Measurements from ENCODE around the gene ZFYVE19. TPM values are rescaled to one million over a fixed set of nuclear protein-coding genes. Genes with fewer than 3 reads are reported as not detected.

Gene ZFYVE19
- polyA plus RNA-seq, 2 donors: 22.5 to 45.5 TPM

DNA sequence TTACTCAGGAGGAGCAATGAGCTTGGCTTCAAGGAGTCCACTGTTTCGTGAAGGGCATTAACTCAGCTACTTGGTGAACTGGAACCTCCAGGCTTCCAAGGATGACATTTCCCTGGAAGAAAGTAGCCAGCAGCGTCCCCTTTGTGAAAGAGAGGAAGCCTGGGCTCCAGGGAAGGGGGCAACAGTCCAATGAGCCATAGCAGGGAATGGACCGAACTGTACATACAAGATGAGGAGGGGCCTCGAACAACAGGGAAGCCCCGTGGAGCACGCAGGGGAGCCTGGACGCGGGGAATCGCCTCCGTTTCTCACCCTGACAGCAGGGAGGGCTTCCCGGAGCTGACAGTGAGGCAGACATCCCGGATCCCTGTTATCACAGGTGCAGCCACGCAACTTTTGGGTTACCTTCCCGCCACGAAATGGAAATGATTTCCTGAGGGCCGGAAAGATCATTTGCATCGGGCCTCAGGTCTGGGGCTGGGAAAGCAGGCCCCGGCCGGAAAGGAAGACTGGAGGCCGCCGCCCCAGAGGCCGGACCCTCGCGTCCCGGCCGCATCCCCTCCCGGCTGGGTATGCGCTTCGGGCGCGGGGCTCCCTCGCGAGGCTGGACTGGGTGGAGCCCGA, 36.5 kb downstream of the ZFYVE19 start:
- Histone ChIP-seq H3K36me3 (ENCODE audit: control insufficient read depth in 2 of 2, insufficient read depth in 2 of 2, low read length in 1 of 2) (no peaks in the 10 kb centered on the region), H3K4me3 (ENCODE audit: low read depth in 1 of 2, low read length in 2 of 2) (peak overlapping the region; percentile 72 to 84), H3K27me3 (ENCODE audit: control insufficient read depth in 1 of 2, insufficient read depth in 2 of 2, low read length in 2 of 2) (no peaks in the 10 kb centered on the region), H3K4me1 (ENCODE audit: control insufficient read depth in 2 of 2, insufficient read depth in 2 of 2, low read length in 1 of 2) (peaks cover 8 to 22% of the 10 kb centered on the region in 2 donors), H3K27ac (ENCODE audit: low read depth in 2 of 2, low read length in 1 of 2) (peak overlapping the region; percentile 94 to 97), H3K9me3 (ENCODE audit: control insufficient read depth in 2 of 2, insufficient read depth in 1 of 2, low read depth in 1 of 2, low read length in 1 of 2) (no peaks in the 10 kb centered on the region)
- WGBS, 2 donors: 12 to 19% methylated on average over 34 of the region's 34 CpGs

DNA sequence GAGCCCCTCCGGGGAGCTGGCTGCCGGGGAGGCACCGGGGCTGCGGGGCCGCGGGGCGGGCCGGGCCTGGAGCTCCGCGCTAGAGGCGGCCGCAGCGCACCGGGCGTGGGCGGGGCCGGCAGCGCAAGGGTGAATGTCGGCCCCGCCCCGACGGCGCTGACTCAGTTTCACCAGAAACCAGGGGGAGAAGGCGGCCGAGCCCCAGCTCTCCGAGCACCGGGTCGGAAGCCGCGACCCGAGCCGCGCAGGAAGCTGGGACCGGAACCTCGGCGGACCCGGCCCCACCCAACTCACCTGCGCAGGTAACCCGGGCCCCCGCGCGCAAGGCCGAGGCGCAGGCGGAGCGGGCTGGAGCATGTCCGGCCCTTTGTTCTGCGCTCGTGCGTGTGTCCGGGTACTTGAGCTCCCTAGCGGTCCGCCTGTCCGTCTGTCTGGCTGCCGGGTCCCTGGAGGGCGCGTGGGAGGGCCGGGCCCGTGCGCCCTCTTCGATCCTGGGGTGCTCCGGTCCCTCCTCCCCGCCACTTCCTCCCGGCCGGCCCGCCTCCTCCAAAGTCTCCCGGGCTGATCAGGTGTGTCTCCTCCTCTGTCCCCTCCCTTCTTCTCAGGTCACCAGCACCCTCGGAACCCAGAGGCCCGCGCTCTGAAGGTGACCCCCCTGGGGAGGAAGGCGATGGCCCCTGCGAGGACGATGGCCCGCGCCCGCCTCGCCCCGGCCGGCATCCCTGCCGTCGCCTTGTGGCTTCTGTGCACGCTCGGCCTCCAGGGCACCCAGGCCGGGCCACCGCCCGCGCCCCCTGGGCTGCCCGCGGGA, 37.2 kb downstream of the ZFYVE19 start, which contains the start of gene SPINT1:
Gene SPINT1, plus strand, starts transcription at position 164 of the 811 bp plus-strand sequence. Its CDS starts 507 bp downstream, at position 671.
- H3K27ac ChIP-seq (ENCODE audit: low read depth in 2 of 2, low read length in 1 of 2): peak within 1 kb of the TSS; percentile 94 to 97
- WGBS, 2 donors: 0 to 1% methylated on average over 86 to 89 of the region's 89 CpGs
- no peaks in the 10 kb centered on the region for H3K36me3 ChIP-seq (ENCODE audit: control insufficient read depth in 2 of 2, insufficient read depth in 2 of 2, low read length in 1 of 2)
- peaks cover 8 to 22% of the 10 kb centered on the region in 2 donors for H3K4me1 ChIP-seq (ENCODE audit: control insufficient read depth in 2 of 2, insufficient read depth in 2 of 2, low read length in 1 of 2)
- no peaks in the 10 kb centered on the region for H3K27me3 ChIP-seq (ENCODE audit: control insufficient read depth in 1 of 2, insufficient read depth in 2 of 2, low read length in 2 of 2)
- H3K9me3 ChIP-seq (ENCODE audit: control insufficient read depth in 2 of 2, insufficient read depth in 1 of 2, low read depth in 1 of 2, low read length in 1 of 2): no peaks in the 10 kb centered on the region
- peak within 1 kb of the TSS; percentile 72 to 84 for H3K4me3 ChIP-seq (ENCODE audit: low read depth in 1 of 2, low read length in 2 of 2)

DNA sequence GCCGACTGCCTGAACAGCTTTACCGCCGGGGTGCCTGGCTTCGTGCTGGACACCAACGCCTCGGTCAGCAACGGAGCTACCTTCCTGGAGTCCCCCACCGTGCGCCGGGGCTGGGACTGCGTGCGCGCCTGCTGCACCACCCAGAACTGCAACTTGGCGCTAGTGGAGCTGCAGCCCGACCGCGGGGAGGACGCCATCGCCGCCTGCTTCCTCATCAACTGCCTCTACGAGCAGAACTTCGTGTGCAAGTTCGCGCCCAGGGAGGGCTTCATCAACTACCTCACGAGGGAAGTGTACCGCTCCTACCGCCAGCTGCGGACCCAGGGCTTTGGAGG, 37.8 kb downstream of the ZFYVE19 start:
- peak overlapping the region; percentile 72 to 84 for H3K4me3 ChIP-seq (ENCODE audit: low read depth in 1 of 2, low read length in 2 of 2)
- 1% methylated on average over 28 of the region's 28 CpGs for WGBS, 2 donors
- peaks cover 8 to 22% of the 10 kb centered on the region in 2 donors for H3K4me1 ChIP-seq (ENCODE audit: control insufficient read depth in 2 of 2, insufficient read depth in 2 of 2, low read length in 1 of 2)
- H3K9me3 ChIP-seq (ENCODE audit: control insufficient read depth in 2 of 2, insufficient read depth in 1 of 2, low read depth in 1 of 2, low read length in 1 of 2): no peaks in the 10 kb centered on the region
- no peaks in the 10 kb centered on the region for H3K36me3 ChIP-seq (ENCODE audit: control insufficient read depth in 2 of 2, insufficient read depth in 2 of 2, low read length in 1 of 2)
- H3K27ac ChIP-seq (ENCODE audit: low read depth in 2 of 2, low read length in 1 of 2): peak overlapping the region; percentile 94 to 97
- no peaks in the 10 kb centered on the region for H3K27me3 ChIP-seq (ENCODE audit: control insufficient read depth in 1 of 2, insufficient read depth in 2 of 2, low read length in 2 of 2)

DNA sequence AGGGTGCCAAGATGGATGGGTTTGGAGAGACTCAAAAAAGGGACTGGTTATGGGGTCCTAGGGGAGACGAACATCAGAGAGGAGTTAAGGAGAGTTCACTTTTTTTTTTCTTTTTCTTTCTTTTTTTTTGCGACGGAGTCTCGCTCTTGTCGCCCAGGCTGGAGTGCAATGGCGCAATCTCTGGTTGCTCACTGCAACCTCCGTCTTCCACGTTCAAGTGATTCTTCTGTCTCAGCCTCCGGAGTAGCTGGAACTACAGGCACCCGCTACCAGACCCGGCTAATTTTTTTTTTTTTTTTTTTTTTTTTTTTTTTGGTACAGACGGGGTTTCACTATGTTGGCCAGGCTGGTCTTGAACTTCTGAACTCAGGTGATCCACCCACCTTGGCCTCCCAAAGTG, 38.1 kb downstream of the ZFYVE19 start:
- peak overlapping the region; percentile 72 to 84 for H3K4me3 ChIP-seq (ENCODE audit: low read depth in 1 of 2, low read length in 2 of 2)
- H3K27me3 ChIP-seq (ENCODE audit: control insufficient read depth in 1 of 2, insufficient read depth in 2 of 2, low read length in 2 of 2): no peaks in the 10 kb centered on the region
- peaks cover 8 to 22% of the 10 kb centered on the region in 2 donors for H3K4me1 ChIP-seq (ENCODE audit: control insufficient read depth in 2 of 2, insufficient read depth in 2 of 2, low read length in 1 of 2)
- no peaks in the 10 kb centered on the region for H3K36me3 ChIP-seq (ENCODE audit: control insufficient read depth in 2 of 2, insufficient read depth in 2 of 2, low read length in 1 of 2)
- no peaks in the 10 kb centered on the region for H3K9me3 ChIP-seq (ENCODE audit: control insufficient read depth in 2 of 2, insufficient read depth in 1 of 2, low read depth in 1 of 2, low read length in 1 of 2)
- peak overlapping the region; percentile 94 to 97 for H3K27ac ChIP-seq (ENCODE audit: low read depth in 2 of 2, low read length in 1 of 2)
- 35 to 37% methylated on average over 12 of the region's 12 CpGs for WGBS, 2 donors

DNA sequence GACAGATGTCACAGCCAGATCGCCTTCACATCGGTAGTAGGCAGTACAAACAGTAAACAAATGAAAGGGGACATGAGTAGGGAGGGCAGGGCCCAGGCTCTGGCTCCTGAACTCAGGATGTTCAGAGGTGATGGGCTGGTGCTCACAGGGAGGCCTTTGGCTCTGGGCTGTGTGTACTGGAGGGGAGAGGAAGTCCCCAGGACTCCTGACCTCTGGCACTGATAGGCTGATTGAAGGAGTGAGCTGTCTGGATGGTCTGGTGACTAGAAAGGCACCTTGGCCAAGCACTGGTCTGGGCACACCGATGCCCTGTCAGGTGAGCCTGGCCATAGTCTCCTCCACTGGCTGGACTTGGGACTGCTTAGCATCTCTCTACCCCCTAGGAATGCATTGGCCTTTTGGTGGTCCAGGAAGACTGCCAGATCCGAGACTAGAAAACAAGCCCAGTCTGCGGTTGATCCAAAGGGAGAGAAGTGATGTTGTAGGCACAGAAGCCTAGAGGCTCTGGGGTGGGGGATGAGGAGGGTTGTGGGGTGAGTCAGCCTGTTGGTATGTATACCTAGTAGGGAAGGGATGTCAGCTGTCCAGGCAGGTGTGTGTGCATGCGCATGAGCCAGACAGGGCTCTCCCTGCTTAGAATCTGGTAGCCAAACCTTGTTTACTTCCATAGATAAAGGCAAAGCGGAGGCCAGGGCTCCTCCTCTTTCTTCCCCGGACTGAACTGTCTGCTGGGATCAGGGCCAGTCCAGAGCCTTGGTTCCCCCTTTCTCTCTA, 38.8 kb downstream of the ZFYVE19 start:
- peaks cover 0 to 3% of the 10 kb centered on the region in 2 donors for H3K36me3 ChIP-seq (ENCODE audit: control insufficient read depth in 2 of 2, insufficient read depth in 2 of 2, low read length in 1 of 2)
- 50 to 52% methylated on average over 8 of the region's 8 CpGs for WGBS, 2 donors
- no peaks in the 10 kb centered on the region for H3K9me3 ChIP-seq (ENCODE audit: control insufficient read depth in 2 of 2, insufficient read depth in 1 of 2, low read depth in 1 of 2, low read length in 1 of 2)
- peak overlapping the region; percentile 94 to 97 for H3K27ac ChIP-seq (ENCODE audit: low read depth in 2 of 2, low read length in 1 of 2)
- peak overlapping the region; percentile 72 to 84 for H3K4me3 ChIP-seq (ENCODE audit: low read depth in 1 of 2, low read length in 2 of 2)
- no peaks in the 10 kb centered on the region for H3K27me3 ChIP-seq (ENCODE audit: control insufficient read depth in 1 of 2, insufficient read depth in 2 of 2, low read length in 2 of 2)
- H3K4me1 ChIP-seq (ENCODE audit: control insufficient read depth in 2 of 2, insufficient read depth in 2 of 2, low read length in 1 of 2): peaks cover 8 to 22% of the 10 kb centered on the region in 2 donors

DNA sequence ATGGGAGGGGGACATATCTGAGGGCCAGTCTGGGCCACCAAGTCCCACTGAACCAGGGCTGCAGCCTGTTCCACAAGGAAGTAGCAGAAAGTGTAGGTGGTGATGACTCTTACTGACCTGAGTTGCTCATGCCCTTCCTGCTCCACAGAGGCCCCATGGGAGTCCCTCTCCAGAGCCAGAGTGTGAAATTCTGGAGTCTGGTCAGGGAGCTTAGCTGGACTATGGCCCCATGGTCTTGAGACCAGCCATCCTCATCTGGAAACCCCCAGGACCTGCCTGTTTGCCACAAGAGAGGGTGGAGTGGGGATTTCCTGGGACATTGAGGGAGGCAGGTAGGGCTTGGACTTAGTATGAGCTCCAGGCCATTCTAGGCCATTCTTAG, 39.9 kb downstream of the ZFYVE19 start:
- H3K27ac ChIP-seq (ENCODE audit: low read depth in 2 of 2, low read length in 1 of 2): peak overlapping the region; percentile 94 to 97
- peak overlapping the region; percentile 49 to 72 for H3K4me3 ChIP-seq (ENCODE audit: low read depth in 1 of 2, low read length in 2 of 2)
- peaks cover 0 to 6% of the 10 kb centered on the region in 2 donors for H3K36me3 ChIP-seq (ENCODE audit: control insufficient read depth in 2 of 2, insufficient read depth in 2 of 2, low read length in 1 of 2)
- H3K9me3 ChIP-seq (ENCODE audit: control insufficient read depth in 2 of 2, insufficient read depth in 1 of 2, low read depth in 1 of 2, low read length in 1 of 2): no peaks in the 10 kb centered on the region
- H3K27me3 ChIP-seq (ENCODE audit: control insufficient read depth in 1 of 2, insufficient read depth in 2 of 2, low read length in 2 of 2): no peaks in the 10 kb centered on the region
- peaks cover 8 to 22% of the 10 kb centered on the region in 2 donors for H3K4me1 ChIP-seq (ENCODE audit: control insufficient read depth in 2 of 2, insufficient read depth in 2 of 2, low read length in 1 of 2)

DNA sequence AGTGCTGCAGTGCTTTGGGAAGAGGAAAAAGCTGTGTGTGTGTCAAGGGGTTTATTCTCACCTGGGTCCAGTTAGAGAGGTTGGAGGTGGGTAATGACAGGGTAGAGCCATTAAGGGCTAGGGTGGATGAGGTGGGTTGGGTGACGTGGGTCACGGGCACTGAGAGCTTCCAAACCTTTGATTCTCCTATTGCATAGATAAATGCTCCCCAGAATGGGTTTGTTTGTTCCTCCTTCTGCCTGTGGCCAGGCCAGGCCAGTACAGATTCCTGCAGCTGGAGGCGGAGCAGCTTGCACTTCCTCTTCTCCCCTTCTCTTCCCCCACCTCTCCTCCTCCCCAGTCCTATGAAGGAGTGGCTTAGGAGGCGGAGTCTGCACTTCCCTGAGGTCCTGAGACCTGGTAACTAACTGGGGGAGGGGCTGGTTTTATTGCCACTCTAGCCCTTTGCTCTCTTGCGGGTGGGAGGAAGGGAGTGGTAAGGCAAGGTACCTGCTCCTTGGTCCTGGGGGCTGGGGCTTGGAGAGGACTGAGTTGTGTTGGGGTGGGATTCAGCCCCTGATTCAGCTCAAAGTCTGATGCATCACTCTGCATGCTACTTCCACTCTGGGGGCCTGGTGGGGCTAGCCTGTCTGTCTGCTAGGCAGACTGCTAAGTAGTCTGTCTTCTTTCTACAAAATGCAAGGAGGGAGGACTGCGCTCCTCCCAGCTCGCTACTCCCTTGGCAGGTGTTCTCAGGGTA, 40.5 kb downstream of the ZFYVE19 start:
- Histone ChIP-seq H3K27ac (ENCODE audit: low read depth in 2 of 2, low read length in 1 of 2) (peak overlapping the region; percentile 94 to 97), H3K27me3 (ENCODE audit: control insufficient read depth in 1 of 2, insufficient read depth in 2 of 2, low read length in 2 of 2) (no peaks in the 10 kb centered on the region), H3K9me3 (ENCODE audit: control insufficient read depth in 2 of 2, insufficient read depth in 1 of 2, low read depth in 1 of 2, low read length in 1 of 2) (no peaks in the 10 kb centered on the region), H3K4me3 (ENCODE audit: low read depth in 1 of 2, low read length in 2 of 2) (peak overlapping the region; percentile 49 to 72), H3K36me3 (ENCODE audit: control insufficient read depth in 2 of 2, insufficient read depth in 2 of 2, low read length in 1 of 2) (peaks cover 0 to 9% of the 10 kb centered on the region in 2 donors), H3K4me1 (ENCODE audit: control insufficient read depth in 2 of 2, insufficient read depth in 2 of 2, low read length in 1 of 2) (peaks cover 8 to 22% of the 10 kb centered on the region in 2 donors)
- WGBS, 2 donors: 48 to 54% methylated on average over 7 of the region's 7 CpGs

DNA sequence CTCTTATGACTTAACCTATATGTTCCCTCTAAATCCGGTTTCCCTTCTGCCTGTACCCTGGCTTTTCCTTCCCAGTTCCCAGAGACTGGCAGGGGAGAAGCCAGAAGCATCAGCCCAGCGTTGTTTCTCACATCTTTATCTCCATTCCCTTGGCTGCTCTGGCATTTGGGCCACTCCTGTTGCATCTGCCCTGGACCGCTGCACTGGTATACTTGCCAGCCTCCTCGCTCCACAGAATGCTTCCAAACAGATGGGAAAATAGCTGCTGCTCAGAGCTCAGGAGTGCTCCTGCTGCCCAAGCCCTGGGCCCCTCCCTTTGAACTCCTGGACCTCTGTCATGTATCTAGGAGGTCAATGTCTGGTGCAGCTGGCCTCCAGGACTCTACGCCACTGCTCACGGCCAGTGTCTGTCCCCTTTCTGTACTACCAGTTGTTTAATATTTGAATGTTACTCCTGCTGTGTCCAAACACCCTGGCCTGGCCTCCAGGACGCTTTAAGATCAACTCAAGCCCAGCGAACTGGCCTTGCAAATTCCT, 43.8 kb downstream of the ZFYVE19 start:
- no peaks in the 10 kb centered on the region for H3K9me3 ChIP-seq (ENCODE audit: control insufficient read depth in 2 of 2, insufficient read depth in 1 of 2, low read depth in 1 of 2, low read length in 1 of 2)
- H3K4me1 ChIP-seq (ENCODE audit: control insufficient read depth in 2 of 2, insufficient read depth in 2 of 2, low read length in 1 of 2): peaks cover 4 to 12% of the 10 kb centered on the region in 2 donors
- no peak overlapping the region for H3K4me3 ChIP-seq (ENCODE audit: low read depth in 1 of 2, low read length in 2 of 2)
- H3K27me3 ChIP-seq (ENCODE audit: control insufficient read depth in 1 of 2, insufficient read depth in 2 of 2, low read length in 2 of 2): no peaks in the 10 kb centered on the region
- H3K27ac ChIP-seq (ENCODE audit: low read depth in 2 of 2, low read length in 1 of 2): no peak overlapping the region
- H3K36me3 ChIP-seq (ENCODE audit: control insufficient read depth in 2 of 2, insufficient read depth in 2 of 2, low read length in 1 of 2): peaks cover 7 to 28% of the 10 kb centered on the region in 2 donors
- WGBS, 2 donors: 88 to 90% methylated on average over 8 of the region's 8 CpGs

DNA sequence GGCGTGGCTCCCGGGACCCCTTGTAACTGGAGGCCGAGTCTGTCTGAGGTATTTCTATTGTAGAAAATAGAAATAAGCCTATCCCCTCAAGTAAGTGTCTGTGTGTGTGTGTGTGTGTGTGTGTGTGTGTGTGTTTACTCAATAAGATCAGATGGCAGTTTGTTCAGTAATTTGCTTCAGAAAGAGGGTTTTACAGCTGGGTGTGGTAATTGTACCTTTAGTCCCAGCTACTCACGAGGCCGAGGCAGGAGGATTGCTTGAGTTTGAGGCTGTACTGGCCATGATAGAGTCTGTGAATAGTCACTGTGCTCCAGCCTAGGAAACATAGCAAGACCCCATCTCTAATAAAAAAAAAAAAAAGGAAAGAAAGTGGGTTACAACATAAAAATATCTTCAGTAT, 45.6 kb downstream of the ZFYVE19 start:
- Histone ChIP-seq H3K4me1 (ENCODE audit: control insufficient read depth in 2 of 2, insufficient read depth in 2 of 2, low read length in 1 of 2) (peaks cover 3 to 5% of the 10 kb centered on the region in 2 donors), H3K4me3 (ENCODE audit: low read depth in 1 of 2, low read length in 2 of 2) (no peak overlapping the region), H3K36me3 (ENCODE audit: control insufficient read depth in 2 of 2, insufficient read depth in 2 of 2, low read length in 1 of 2) (peaks cover 7 to 40% of the 10 kb centered on the region in 2 donors), H3K27ac (ENCODE audit: low read depth in 2 of 2, low read length in 1 of 2) (no peak overlapping the region), H3K9me3 (ENCODE audit: control insufficient read depth in 2 of 2, insufficient read depth in 1 of 2, low read depth in 1 of 2, low read length in 1 of 2) (no peaks in the 10 kb centered on the region), H3K27me3 (ENCODE audit: control insufficient read depth in 1 of 2, insufficient read depth in 2 of 2, low read length in 2 of 2) (no peaks in the 10 kb centered on the region)
- WGBS, 2 donors: 76 to 85% methylated on average over 5 of the region's 5 CpGs
